ENCODE results near the gene ARPC3. TPM values are rescaled to one million over a fixed set of nuclear protein-coding genes. Genes with fewer than 3 reads are reported as not detected.
"Not testable (repeated sequence)": the region's sequence is repeated elsewhere in the genome, so short reads cannot be mapped to it uniquely, and the experiment has no call there.

Gene ARPC3
- total and polyA plus RNA-seq, 4 experiments from 2014 or later: 191 to 809 (median 442) TPM

GRCh38 chr12:110466791-110467190, 16.7 kb upstream of the ARPC3 start:
- Histone ChIP-seq H3K36me3 (ENCODE audit: insufficient read depth, low read length) (peaks cover 6% of the 10 kb centered on the region), H3K27me3 (ENCODE audit: insufficient read depth, low read length) (no peaks in the 10 kb centered on the region), H3K4me1 (ENCODE audit: insufficient read depth, low read length) (peaks cover 25% of the 10 kb centered on the region), H3K27ac (ENCODE audit: low read depth, low read length) (no peak overlapping the region), H3K4me3 (ENCODE audit: low read length in 2 of 2) (no peak overlapping the region), H3K9me3 (ENCODE audit: control insufficient read depth in 1 of 2, low read length in 2 of 2) (no peaks in the 10 kb centered on the region)
- intact Hi-C loops (cut with micrococcal nuclease): no loop called here
- Mint-ChIP-seq H3K36me3 (peaks cover 12 to 25% of the 10 kb centered on the region in 2 donors), H3K4me1 (peaks cover 21 to 51% (median 38%) of the 10 kb centered on the region in 4 donors), H3K27ac (peak overlapping the region in 3 of 7 donors; percentile 35 to 66 (median 53)), H3K4me3 (peak overlapping the region in 7 of 8 donors; percentile 20 to 64 (median 39)), H3K27me3 (no peaks in the 10 kb centered on the region), H3K9me3 (no peaks in the 10 kb centered on the region)
- ChIA-PET CTCF (ENCODE audit: partially characterized antibody) (interaction anchor here (0.8 to 13.2 kb wide), 4 partner anchors 15 to 135 kb away, joined by 3 to 139 read pairs (median 52); partner anchors contain the start of gene ARPC3), POLR2A (ENCODE audit: partially characterized antibody) (interaction anchor here (2.2 to 5.7 kb wide), 3 partner anchors 8 to 35 kb away, joined by 8 to 143 read pairs (median 16); partner anchors contain the start of gene ARPC3)
- no peak for DNase-seq

GRCh38 chr12:110465765-110466164, 15.6 kb upstream of the ARPC3 start:
- intact Hi-C loops (cut with micrococcal nuclease); H3K4me3 ChIP-seq (ENCODE audit: low read length in 2 of 2); H3K27ac ChIP-seq (ENCODE audit: low read depth, low read length); H3K9me3 Mint-ChIP-seq; H3K27me3 Mint-ChIP-seq; H3K27me3 ChIP-seq (ENCODE audit: insufficient read depth, low read length); H3K36me3 ChIP-seq (ENCODE audit: insufficient read depth, low read length); H3K27ac Mint-ChIP-seq; DNase-seq; H3K9me3 ChIP-seq (ENCODE audit: control insufficient read depth in 1 of 2, low read length in 2 of 2): not testable (repeated sequence)
- Mint-ChIP-seq H3K36me3 (peaks cover 12 to 25% of the 10 kb centered on the region in 2 donors), H3K4me3 (peak overlapping the region in 1 of 8 donors; percentile 52), H3K4me1 (peaks cover 22 to 56% (median 38%) of the 10 kb centered on the region in 4 donors)
- POLR2A ChIA-PET (ENCODE audit: partially characterized antibody): interaction anchor here (0.6 to 5.7 kb wide), 2 partner anchors 15 to 185 kb away, joined by 3 to 143 read pairs; partner anchors contain the start of gene ARPC3
- CTCF ChIA-PET (ENCODE audit: partially characterized antibody): interaction anchor here (1.3 to 13.2 kb wide), 2 partner anchors 14 to 134 kb away, joined by 6 to 139 read pairs; partner anchors contain the start of gene ARPC3
- peaks cover 25% of the 10 kb centered on the region for H3K4me1 ChIP-seq (ENCODE audit: insufficient read depth, low read length)

- peaks cover 15 to 27% of the 10 kb centered on the region in 2 donors for H3K36me3 Mint-ChIP-seq
- intact Hi-C loops (cut with micrococcal nuclease): no loop called here
- ChIA-PET CTCF (ENCODE audit: partially characterized antibody) (interaction anchor here (1.3 to 13.2 kb wide), 3 partner anchors 14 to 137 kb away, joined by 6 to 139 read pairs (median 6); partner anchors contain the start of gene ARPC3), POLR2A (ENCODE audit: partially characterized antibody) (interaction anchor here (0.9 to 1.7 kb wide), 2 partner anchors 14 to 37 kb away, joined by 3 to 6 read pairs; partner anchors contain the start of genes ARPC3 and RAD9B)
- H3K4me3 Mint-ChIP-seq: peak overlapping the region in 1 of 8 donors; percentile 39
- no peaks in the 10 kb centered on the region for H3K9me3 Mint-ChIP-seq
- H3K27ac ChIP-seq (ENCODE audit: low read depth, low read length): no peak overlapping the region
- peaks cover 22 to 51% (median 37%) of the 10 kb centered on the region in 4 donors for H3K4me1 Mint-ChIP-seq
- H3K9me3 ChIP-seq (ENCODE audit: control insufficient read depth in 1 of 2, low read length in 2 of 2): no peaks in the 10 kb centered on the region
- no peaks in the 10 kb centered on the region for H3K27me3 ChIP-seq (ENCODE audit: insufficient read depth, low read length)
- H3K27ac Mint-ChIP-seq: peak overlapping the region in 1 of 7 donors; percentile 41
- peaks cover 6% of the 10 kb centered on the region for H3K36me3 ChIP-seq (ENCODE audit: insufficient read depth, low read length)
- no peak for DNase-seq
- H3K4me1 ChIP-seq (ENCODE audit: insufficient read depth, low read length): peaks cover 25% of the 10 kb centered on the region
- H3K27me3 Mint-ChIP-seq: no peaks in the 10 kb centered on the region
- H3K4me3 ChIP-seq (ENCODE audit: low read length in 2 of 2): no peak overlapping the region
Measured at GRCh38 chr12:110465024-110465423, 14.9 kb upstream of the ARPC3 start.

GRCh38 chr12:110461189-110461588, 11.1 kb upstream of the ARPC3 start:
- H3K9me3 ChIP-seq (ENCODE audit: control insufficient read depth in 1 of 2, low read length in 2 of 2); intact Hi-C loops (cut with micrococcal nuclease); H3K27ac Mint-ChIP-seq; H3K27me3 Mint-ChIP-seq; H3K9me3 Mint-ChIP-seq; H3K36me3 ChIP-seq (ENCODE audit: insufficient read depth, low read length); H3K27ac ChIP-seq (ENCODE audit: low read depth, low read length); H3K4me3 ChIP-seq (ENCODE audit: low read length in 2 of 2); H3K27me3 ChIP-seq (ENCODE audit: insufficient read depth, low read length); POLR2A ChIA-PET (ENCODE audit: partially characterized antibody); DNase-seq; H3K4me3 Mint-ChIP-seq; H3K4me1 ChIP-seq (ENCODE audit: insufficient read depth, low read length): not testable (repeated sequence)
- CTCF ChIA-PET (ENCODE audit: partially characterized antibody): interaction anchor here (1.4 to 13.2 kb wide), 2 partner anchors 10 to 141 kb away, joined by 3 to 139 read pairs; partner anchors contain the start of gene ARPC3
- Mint-ChIP-seq H3K4me1 (peaks cover 7 to 22% (median 11%) of the 10 kb centered on the region in 4 donors), H3K36me3 (peaks cover 30 to 36% of the 10 kb centered on the region in 2 donors)

- Histone ChIP-seq H3K27ac (ENCODE audit: low read depth, low read length) (no peak overlapping the region), H3K9me3 (ENCODE audit: control insufficient read depth in 1 of 2, low read length in 2 of 2) (no peaks in the 10 kb centered on the region), H3K4me1 (ENCODE audit: insufficient read depth, low read length) (no peaks in the 10 kb centered on the region), H3K4me3 (ENCODE audit: low read length in 2 of 2) (no peak overlapping the region), H3K27me3 (ENCODE audit: insufficient read depth, low read length) (no peaks in the 10 kb centered on the region), H3K36me3 (ENCODE audit: insufficient read depth, low read length) (no peaks in the 10 kb centered on the region)
- Mint-ChIP-seq H3K27ac (peak overlapping the region in 3 of 7 donors; percentile 13 to 66 (median 42)), H3K4me3 (no peak overlapping the region), H3K4me1 (peaks cover 3 to 13% (median 5%) of the 10 kb centered on the region in 4 donors), H3K36me3 (peaks cover 31 to 38% of the 10 kb centered on the region in 2 donors), H3K9me3 (no peaks in the 10 kb centered on the region), H3K27me3 (no peaks in the 10 kb centered on the region)
- intact Hi-C loops (cut with micrococcal nuclease): no loop called here
- POLR2A ChIA-PET (ENCODE audit: partially characterized antibody): interaction anchor here (0.8 to 1.3 kb wide), 3 partner anchors 8 to 11 kb away, joined by 3 to 8 read pairs (median 4); partner anchors contain the start of genes ARPC3, FAM216A and GPN3
- CTCF ChIA-PET (ENCODE audit: partially characterized antibody): interaction anchor here (0.9 to 3.6 kb wide), 3 partner anchors 9 to 143 kb away, joined by 5 to 13 read pairs (median 5); partner anchors contain the start of genes ARPC3, FAM216A and GPN3
- no peak for DNase-seq
Measured at GRCh38 chr12:110458756-110459155, 8.6 kb upstream of the ARPC3 start.

GRCh38 chr12:110453569-110454296, 3.6 kb upstream of the ARPC3 start:
- Histone ChIP-seq H3K36me3 (ENCODE audit: insufficient read depth, low read length) (no peaks in the 10 kb centered on the region), H3K4me1 (ENCODE audit: insufficient read depth, low read length) (peaks cover 7% of the 10 kb centered on the region), H3K9me3 (ENCODE audit: control insufficient read depth in 1 of 2, low read length in 2 of 2) (no peaks in the 10 kb centered on the region), H3K27me3 (ENCODE audit: insufficient read depth, low read length) (no peaks in the 10 kb centered on the region), H3K4me3 (ENCODE audit: low read length in 2 of 2) (no peak overlapping the region), H3K27ac (ENCODE audit: low read depth, low read length) (no peak overlapping the region)
- Mint-ChIP-seq H3K9me3 (peaks cover 0 to 6% (median 0%) of the 10 kb centered on the region in 8 donors), H3K36me3 (peaks cover 13 to 41% of the 10 kb centered on the region in 2 donors), H3K4me3 (no peak overlapping the region), H3K27ac (no peak overlapping the region), H3K4me1 (peaks cover 5 to 23% (median 17%) of the 10 kb centered on the region in 4 donors), H3K27me3 (no peaks in the 10 kb centered on the region)
- ChIA-PET CTCF (ENCODE audit: partially characterized antibody) (interaction anchor here (0.8 to 8.9 kb wide), 4 partner anchors 14 to 147 kb away, joined by 3 to 140 read pairs (median 71); partner anchors contain the start of genes FAM216A and GPN3), POLR2A (ENCODE audit: partially characterized antibody) (interaction anchor here (0.5 to 6.2 kb wide), 3 partner anchors 15 to 56 kb away, joined by 3 to 143 read pairs (median 5); partner anchors contain the start of genes FAM216A, GPN3, RAD9B and VPS29)
- intact Hi-C loops (cut with micrococcal nuclease): loop anchor here (5.0 kb wide), 1 partner anchor 171 kb away; the partner anchor contains the start of gene ATP2A2
- DNase-seq: no peak

All from CD4-positive, alpha-beta memory T cell (primary cell).